GM19328 (cell line): ENCODE measurements around the gene FRMPD4.

ENCODE experiments used
- ATAC-seq: cut with Tn5 transposase; IDR thresholded peaks from one replicate; pipeline ENCODE4 v1.9.1; 2021; ENCODE audit warnings: mild to moderate bottlenecking, moderate library complexity; ENCODE audit not compliant: unreplicated experiment

Gene FRMPD4

DNA sequence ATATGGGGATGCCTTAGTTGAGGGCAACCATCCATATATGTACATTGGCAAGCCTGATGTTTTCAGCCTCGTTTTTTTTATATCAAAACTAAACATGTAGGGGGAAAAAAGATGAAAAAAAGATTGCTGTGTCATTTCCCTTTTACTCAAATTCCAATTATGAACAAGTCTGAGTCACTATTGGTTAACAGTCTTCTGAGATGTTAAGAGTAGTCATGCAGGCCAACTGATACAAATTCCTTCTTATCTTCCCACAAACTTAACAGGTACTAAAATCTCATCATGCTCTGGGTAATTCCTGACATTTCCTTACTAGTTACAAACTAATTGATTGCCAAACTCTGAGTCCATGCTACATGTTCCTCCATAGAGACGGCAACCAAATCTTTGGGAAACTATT lies 222.1 kb downstream of the FRMPD4 start:
- ATAC-seq: no peak

DNA sequence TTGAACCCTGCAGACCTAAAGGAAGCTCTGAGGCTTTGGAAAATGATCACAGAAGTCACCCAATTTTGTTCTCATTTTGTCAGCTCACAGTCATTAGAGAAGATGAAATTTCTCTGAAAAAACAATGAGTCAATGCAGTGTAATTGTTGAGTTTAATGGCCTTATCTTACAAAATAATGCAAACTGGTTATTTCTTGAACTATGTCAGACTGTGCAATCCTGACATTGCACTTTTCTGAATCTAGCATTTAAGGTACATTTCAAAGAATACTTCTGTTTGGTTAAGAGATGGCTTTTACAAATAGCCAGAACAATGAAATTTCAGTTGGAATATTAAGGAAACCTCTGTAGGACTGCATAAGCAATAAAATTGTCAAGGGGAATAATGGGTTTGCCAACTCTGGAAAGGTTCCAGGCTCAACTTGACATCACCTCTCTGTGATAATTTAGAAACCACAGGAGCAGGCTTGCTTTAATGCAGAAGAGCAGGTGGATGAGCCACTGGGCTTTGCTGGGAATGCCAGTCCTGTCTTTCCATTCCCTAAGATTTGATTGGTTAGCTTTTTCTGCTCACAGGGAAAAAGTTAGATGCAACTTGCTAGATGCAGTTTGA lies 222.8 kb downstream of the FRMPD4 start:
- ATAC-seq: no peak

DNA sequence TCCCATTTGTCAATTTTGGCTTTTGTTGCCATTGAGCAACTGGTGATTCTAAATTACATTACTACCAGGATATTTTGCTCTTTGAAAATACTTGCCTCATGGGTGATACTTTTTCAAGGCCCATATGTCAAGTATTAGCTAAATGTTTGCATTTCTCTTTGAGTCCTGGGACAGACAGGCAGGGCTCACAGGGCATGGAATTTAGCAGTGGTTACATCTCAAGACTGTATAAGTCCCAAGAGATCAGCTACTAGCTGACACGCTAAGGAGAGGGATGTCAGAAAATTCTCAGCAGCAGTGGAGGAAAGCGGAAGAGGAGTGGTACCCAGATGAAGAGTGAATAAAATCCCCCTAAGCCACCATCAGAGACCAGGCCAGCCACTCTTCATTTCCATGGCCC lies 224.9 kb downstream of the FRMPD4 start:
- ATAC-seq: no peak

DNA sequence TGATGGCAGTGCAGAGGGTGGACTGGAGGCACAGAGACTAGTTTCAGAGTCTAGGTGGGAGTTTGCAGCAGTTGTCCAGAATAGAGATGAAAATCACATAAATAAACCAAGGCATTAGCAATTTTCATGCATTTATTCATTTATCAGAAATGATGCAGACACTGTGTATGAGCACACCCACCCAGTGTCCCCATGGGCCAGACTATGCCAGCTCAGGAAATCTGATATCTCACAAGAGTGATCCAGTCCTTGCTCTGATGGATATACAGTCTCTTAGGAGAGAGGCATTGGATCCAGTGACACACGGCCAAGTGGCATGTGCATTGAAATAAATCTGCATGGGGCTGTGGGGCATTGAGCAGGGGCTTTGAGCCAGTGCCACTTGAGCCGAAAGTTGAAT lies 228.2 kb downstream of the FRMPD4 start:
- no peak for ATAC-seq

DNA sequence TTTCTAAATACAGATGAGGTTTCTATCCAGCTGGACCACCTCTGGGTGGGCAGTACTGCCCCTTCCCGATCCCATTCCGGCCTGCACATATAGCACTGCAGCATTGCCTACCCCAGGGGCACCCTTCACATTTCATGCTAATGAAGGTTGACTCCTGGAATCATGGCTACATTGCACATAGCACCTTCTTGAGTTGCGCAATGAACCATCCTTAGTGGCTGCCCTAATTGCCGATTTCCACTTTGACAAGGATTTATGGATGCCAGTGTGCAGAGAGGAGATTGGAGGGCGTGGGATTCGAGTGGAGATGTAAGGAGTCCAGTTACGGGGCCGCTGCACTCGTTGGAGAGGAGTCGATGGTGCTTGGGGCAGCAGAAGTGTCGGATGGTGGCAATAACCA lies 229.0 kb downstream of the FRMPD4 start:
- no peak for ATAC-seq

DNA sequence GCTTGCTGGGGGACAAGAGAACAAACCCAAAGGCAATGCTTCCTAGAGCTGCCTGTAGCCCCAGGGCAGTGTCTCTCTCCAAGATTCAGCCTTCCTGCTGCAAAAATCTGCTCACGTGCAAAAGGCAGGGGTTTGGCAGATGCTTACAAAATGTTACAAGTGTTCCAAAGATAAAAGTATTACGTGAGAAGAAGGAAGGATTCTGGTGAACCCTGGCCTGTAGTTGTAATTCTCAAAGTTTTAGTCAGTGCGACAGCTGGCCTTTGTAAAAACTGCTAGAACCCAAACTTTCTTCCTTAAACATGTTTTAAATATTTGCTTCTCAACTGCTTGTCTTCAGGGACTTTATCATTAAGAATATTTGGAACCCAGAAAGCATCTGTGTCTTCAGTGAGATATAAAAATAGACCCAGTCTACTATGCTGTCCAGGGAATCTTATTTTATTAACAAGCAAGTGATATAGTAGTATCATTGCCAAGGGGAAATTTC lies 232.3 kb downstream of the FRMPD4 start:
- ATAC-seq: no peak

DNA sequence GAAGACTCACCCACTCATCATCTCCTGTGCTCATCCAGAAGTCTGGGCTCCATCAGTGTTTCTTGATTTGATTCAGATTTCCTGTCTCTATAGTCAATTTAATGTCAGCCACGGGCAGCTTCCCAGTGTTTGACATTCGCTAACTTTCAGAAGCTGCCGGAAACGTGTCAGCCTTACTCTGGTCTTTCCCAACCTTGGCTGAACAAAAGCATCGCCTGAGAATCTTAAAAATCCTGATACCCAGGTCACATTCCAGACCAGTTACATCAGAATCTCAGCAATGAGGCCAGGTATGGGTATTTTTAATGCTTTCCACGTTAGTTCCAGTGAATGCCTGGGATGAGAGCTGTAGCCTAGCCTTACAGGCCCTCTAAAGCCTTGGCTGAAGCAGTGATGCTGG lies 233.8 kb downstream of the FRMPD4 start:
- ATAC-seq: no peak

DNA sequence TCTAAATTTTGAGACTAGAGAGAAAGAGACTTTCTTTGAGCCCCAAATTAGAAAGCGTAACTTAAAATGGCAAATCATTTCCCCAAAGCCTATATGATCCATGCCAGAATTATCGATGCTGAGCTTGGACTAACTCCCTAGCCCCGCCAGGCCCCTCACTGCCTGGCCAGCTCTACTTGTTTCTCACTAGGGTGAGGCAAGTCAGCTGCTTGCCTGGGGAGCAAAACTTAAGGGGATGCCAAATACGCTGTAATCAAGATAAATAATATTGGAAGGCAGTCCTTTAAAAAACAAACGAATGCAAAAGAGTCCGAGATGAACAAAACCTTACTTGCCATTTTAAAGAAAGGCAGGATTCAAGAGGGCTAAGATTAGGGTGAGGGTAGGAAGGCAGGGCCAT lies 236.0 kb downstream of the FRMPD4 start:
- no peak for ATAC-seq

DNA sequence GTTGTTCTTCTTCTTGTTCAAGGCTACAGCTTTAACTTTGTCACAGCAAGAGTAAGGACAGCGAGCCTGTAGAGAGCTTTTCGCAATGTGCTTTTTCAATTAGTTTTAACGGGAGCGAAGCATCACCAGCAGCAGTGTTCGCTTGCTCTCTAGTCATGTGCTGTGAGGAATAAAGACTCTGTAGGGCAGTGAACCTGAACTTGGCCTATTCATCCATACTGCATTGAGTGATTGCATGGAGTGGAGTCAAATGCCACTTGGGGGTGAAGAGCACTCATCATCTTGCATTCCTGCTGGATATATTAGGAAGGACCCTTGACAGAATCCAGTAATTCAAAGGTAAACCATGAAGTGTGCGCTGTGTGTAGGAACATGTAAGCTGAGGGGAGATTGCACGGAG lies 240.0 kb downstream of the FRMPD4 start:
- no peak for ATAC-seq

DNA sequence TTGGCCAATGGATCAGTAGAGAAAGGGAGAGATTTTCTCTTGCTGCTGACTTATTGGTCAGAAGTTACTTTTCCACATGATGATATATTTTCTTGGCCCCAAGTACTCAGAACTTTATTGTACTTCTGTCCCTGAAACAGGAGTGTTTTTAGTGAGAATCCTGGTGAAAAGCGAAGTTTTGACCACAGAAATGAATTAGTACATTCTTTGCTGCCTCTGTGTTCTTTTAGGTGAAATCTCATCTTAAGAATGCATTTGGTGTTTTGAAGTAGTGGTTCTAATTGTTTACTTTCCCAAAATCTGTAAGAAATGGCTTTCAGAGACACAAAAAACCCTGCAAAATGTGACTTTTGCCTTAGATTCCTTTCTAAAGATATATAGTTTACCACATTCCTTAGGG lies 240.4 kb downstream of the FRMPD4 start:
- ATAC-seq: no peak

DNA sequence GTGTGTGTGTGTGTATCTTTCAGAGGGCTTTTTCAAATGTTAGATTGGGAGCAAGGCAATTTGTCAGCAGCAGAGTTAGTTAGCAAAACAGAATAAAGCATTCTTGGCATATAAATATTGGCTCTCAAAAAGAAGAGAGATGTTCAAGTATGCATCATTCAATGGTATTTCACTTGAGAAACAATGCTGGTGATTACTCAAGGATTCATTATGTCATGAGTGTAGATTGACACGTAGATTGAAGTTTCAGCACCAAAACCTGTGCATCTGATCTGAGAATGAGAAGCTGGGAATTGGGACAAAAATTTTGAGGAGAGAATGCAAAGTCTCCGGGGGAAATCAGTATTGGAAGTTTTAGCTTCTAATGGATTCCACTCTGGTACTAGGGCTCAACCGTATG lies 241.4 kb downstream of the FRMPD4 start:
- no peak for ATAC-seq

DNA sequence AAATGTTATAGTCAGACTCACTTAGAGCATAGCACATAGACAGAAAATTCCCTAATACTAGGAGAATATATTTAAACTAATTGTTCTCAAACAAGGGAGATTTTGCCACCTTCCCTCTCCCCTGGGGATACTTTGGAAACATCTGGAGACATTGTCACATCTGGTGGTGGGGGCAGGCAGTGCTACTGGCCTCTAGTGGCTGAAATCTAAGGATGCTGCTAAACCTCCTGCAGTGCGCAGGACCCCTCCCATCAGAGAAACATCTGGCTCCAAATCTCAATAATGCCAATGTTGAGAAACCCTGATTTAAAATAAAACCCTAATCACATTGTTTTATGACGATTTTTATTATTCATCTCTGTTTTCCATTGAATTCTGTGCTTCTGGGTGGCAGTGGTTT lies 244.9 kb downstream of the FRMPD4 start:
- ATAC-seq: no peak

DNA sequence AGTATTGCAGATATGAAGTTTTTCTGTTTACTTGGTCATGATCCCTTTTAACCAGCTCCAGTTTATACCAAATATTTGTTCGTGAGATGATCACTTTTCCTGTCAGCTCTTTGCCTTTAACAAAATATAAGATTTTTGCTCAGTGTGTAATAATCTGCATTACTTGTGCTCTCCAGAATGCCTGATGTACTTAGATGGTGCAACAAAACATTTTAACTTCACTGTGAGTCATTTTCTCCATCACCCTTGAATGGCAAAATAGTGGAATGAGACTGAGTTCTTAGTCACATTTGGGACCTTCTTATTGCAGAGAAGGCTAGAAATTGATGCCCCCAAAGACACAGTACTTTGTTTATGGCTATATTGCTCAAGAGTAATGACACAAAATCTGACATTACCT lies 252.0 kb downstream of the FRMPD4 start:
- no peak for ATAC-seq

DNA sequence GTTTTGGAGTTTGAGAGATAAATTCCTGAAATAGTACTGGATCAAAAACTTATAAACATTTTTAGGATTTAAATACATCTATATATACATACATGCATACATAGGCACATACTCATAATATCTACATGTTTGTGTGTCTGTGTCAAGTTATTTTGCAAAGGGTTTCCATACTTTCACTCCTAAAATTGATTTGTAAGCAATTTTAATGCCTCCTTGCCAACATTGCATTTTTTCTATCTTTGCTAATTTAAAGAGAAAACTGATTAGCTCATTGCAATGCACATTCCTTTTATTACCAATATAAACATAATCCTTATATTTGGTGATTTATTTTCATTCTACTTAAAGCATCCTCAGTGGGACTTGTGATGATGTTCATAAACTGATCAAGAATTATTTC lies 258.3 kb downstream of the FRMPD4 start:
- ATAC-seq: no peak

DNA sequence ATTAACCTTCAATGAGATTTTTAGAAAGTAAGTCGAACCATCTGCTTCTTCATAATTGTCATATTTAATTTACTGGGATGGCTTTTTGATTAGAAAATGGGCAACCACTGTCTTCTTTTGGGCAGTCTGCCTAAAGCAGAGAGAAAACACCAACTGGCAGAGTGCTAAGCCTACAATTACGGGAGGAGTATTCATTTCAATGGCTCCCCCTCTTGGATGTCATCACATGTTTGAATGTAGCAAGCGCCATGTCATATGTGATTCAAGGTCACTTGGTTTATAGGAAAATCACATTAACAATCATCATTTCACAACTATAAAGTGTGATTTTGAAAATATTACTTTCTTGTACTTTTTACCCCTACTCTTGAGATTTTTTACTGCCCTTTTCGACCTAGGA lies 261.9 kb downstream of the FRMPD4 start:
- ATAC-seq: no peak

DNA sequence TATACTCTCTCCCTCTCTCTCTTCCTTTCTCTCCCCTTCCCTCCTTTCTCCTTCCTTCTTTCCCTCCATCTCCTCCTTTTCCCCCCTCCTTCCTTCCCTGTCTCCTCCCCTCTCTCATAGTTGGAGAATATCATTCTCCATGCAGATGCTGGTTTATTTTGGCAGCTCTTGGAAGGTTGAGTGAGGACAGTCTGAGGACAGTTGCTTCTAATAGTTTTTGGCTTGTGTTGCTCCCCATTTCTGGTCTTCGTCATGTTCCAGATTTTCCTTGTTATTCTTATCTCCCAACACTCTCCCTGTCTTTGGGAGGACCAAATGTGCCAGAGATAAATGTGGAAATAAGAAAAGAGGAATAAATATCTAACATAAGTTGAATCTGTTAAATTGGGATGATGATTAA lies 263.0 kb downstream of the FRMPD4 start:
- no peak for ATAC-seq

DNA sequence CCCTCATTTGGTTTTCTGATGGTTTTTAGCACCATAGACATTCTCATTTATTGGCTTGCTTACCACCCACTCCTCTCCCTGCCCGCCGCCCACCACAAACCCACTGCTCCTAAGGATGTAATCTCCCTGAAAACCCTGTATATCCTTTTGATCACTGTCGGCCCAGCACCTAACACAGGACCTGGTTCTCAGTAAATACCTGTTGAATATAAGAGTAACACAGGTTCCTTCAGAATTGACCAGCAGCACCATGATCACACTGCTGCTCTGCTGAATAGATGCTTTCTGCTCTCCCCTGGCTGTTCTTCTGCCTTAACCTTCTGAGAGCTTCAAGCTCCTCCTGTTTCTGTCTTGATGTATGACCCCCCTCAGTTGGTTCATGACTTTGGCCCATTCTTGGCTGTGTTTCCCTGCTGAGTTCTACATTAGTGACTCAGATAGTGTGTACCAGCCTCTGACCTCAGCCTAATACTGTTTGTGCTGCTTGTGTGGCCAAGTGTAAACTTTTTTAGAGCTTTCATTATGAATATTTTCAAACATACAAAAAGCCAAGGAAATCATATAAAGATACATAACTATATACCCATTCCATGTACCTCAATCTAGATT lies 265.3 kb downstream of the FRMPD4 start:
- no peak for ATAC-seq

DNA sequence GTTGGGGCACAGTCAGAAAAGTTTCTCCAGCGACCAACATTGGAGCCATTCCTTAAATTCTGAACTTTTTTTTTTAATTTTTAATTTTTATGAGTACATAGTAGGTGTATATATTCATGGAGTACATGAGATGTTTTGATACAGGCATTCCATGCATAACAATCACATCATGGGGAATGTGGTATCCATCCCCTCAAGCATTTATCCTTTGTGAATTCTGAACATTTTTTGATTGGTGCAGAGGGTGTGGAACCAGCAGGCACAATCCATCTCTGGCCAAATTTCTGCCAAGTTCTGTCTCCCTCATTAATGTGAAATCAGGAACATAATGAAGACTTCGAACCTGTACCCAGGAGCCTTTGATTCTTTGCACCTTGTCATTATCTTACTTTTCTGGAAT lies 267.0 kb downstream of the FRMPD4 start:
- no peak for ATAC-seq

DNA sequence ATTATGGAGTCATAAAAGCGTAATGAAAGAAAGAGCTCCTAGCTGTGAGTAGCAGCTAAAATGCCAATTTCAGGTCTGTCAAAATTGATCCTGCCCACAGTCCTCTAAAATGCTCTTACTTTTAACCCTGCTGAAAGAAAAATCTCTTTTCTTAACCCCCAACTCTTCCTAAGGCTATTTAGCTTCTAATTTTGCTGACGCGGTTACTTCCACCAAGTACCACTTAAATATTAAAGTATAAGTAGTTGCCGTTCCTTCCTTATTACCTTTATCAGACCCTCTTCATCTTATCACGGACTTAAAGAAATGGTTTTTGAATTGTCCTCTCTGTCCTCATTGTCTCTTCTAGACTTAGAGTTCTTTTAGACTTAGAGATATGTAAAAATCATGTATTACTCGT lies 272.2 kb downstream of the FRMPD4 start:
- ATAC-seq: no peak

DNA sequence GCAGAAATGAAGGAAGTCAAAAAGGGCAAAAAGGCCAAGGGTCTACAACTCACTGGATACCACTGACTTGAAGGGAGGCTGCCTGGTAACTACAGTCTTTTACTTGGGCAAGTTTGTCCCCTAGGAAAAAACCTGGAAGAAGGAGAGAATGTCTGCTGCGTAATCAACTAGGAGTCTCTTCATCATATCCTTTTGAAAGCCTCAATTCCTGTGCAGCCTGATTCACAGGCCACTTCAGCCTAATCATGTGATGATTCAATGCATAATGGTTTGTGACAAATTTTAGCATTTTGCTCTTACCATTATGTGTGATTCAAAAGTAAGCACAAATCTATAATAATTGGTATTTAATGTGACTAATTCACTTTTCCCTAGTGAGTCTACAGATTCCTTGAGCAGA lies 273.6 kb downstream of the FRMPD4 start:
- no peak for ATAC-seq

DNA sequence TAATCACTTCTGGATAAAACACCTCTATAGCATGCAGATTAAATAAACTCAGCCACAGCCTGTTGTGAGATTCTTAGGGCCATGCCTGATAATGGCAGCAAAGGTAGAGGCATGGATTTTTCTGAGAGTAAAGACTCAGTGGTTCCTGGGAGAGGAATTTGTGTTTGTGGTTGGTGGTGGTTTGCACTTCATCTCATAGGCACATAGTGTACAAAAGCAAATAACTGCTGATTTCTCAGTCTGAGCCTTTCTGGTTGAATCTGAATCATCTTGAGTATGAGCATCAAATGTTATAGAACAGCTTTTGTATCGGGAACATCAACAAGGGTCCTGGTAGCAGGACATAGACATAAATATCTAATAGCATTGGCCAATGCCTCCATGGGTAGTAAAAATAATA lies 274.3 kb downstream of the FRMPD4 start:
- ATAC-seq: no peak

DNA sequence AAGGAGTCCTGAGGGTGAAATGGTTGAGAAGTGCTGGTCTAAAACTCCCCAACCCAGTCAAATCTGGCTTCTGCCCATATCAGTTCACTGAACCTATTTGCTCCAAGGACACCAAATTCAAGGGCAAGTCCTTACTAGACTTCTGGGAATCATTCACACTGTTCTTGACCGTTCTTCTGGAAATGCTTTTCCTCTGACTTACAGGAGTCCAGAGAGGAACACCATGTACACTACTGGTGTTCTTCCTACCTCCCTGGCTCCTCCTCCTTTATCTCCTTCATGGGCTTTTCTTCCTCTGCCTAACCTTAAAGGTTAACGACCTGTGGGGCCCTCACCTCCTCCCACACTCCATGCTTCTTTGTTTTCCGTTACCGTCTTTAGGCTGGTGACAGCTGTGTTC lies 281.3 kb downstream of the FRMPD4 start:
- ATAC-seq: no peak

DNA sequence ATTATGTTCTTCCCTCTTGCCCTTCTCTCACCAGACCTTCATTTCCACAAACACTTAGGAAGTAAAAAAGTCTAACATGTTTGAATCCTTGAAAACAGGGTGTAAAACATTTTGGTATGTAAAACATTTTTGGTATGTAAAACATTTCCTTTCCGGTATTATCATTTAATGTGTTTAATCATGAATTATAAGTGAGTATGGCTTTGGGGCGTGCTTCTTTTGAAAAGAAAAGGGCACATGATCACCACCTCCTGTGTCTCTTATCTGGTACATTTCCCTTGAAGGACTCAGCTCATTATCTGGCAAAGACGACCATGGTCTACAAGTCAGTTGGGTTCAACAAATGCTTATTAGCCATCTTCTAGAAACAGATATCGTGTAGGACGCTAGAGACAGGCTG lies 283.6 kb downstream of the FRMPD4 start:
- no peak for ATAC-seq
